GM19328 (cell line): Measurements from ENCODE around the gene AFG1L.
"Not testable (repeated sequence)": the region's sequence is repeated elsewhere in the genome, so short reads cannot be mapped to it uniquely, and the experiment has no call there.

Source experiments
- ATAC-seq: cut with Tn5 transposase; IDR thresholded peaks from one replicate; pipeline ENCODE4 v1.9.1; 2021; ENCODE audit warnings: mild to moderate bottlenecking, moderate library complexity; ENCODE audit not compliant: unreplicated experiment

Gene AFG1L

GRCh38 chr6:108449717-108450116, 154.9 kb downstream of the AFG1L start:
- ATAC-seq = not testable (repeated sequence)

GRCh38 chr6:108451816-108452215, 157.0 kb downstream of the AFG1L start:
- ATAC-seq = no peak

GRCh38 chr6:108452711-108453195, 157.9 kb downstream of the AFG1L start:
- ATAC-seq = no peak

- no peak for ATAC-seq
Observed at GRCh38 chr6:108453601-108454185, 158.8 kb downstream of the AFG1L start.

- no peak for ATAC-seq
Observed at GRCh38 chr6:108454356-108454755, 159.5 kb downstream of the AFG1L start.

- ATAC-seq = no peak
Observed at GRCh38 chr6:108455688-108456087, 160.8 kb downstream of the AFG1L start.

GRCh38 chr6:108463784-108464183, 168.9 kb downstream of the AFG1L start:
- ATAC-seq = no peak

GRCh38 chr6:108464418-108465097, 169.7 kb downstream of the AFG1L start:
- ATAC-seq = no peak

GRCh38 chr6:108465098-108465495, 170.2 kb downstream of the AFG1L start:
- no peak for ATAC-seq

- ATAC-seq = no peak
Observed at GRCh38 chr6:108468346-108468745, 173.5 kb downstream of the AFG1L start.

- ATAC-seq = no peak
Observed at GRCh38 chr6:108469316-108469715, 174.5 kb downstream of the AFG1L start.

- no peak for ATAC-seq
Observed at GRCh38 chr6:108473197-108473596, 178.3 kb downstream of the AFG1L start.

- ATAC-seq = no peak
Observed at GRCh38 chr6:108476376-108476775, 181.5 kb downstream of the AFG1L start.

GRCh38 chr6:108476847-108477430, 182.1 kb downstream of the AFG1L start:
- no peak for ATAC-seq

- ATAC-seq = no peak
Observed at GRCh38 chr6:108482559-108482958, 187.7 kb downstream of the AFG1L start.

GRCh38 chr6:108484016-108484415, 189.2 kb downstream of the AFG1L start:
- ATAC-seq = no peak

GRCh38 chr6:108489699-108490098, 194.8 kb downstream of the AFG1L start:
- no peak for ATAC-seq

GRCh38 chr6:108492131-108492766, 197.4 kb downstream of the AFG1L start:
- ATAC-seq = no peak

- ATAC-seq = no peak
Observed at GRCh38 chr6:108494434-108494833, 199.6 kb downstream of the AFG1L start.

- no peak for ATAC-seq
Observed at GRCh38 chr6:108497883-108498282, 203.0 kb downstream of the AFG1L start.

- no peak for ATAC-seq
Observed at GRCh38 chr6:108501559-108501958, 206.7 kb downstream of the AFG1L start.

GRCh38 chr6:108502832-108503231, 208.0 kb downstream of the AFG1L start:
- ATAC-seq = no peak
